CD4-positive, alpha-beta T cell treated with Interleukin-10 for 1 hour (primary cell): Measurements from ENCODE around the gene CKMT1B.
"Not testable (repeated sequence)": the region's sequence is repeated elsewhere in the genome, so short reads cannot be mapped to it uniquely, and the experiment has no call there.

Source experiments
- DNase-seq: peaks from one replicate; pipeline ENCODE4 v3.0.0-alpha.2; 2020

Gene CKMT1B

DNA sequence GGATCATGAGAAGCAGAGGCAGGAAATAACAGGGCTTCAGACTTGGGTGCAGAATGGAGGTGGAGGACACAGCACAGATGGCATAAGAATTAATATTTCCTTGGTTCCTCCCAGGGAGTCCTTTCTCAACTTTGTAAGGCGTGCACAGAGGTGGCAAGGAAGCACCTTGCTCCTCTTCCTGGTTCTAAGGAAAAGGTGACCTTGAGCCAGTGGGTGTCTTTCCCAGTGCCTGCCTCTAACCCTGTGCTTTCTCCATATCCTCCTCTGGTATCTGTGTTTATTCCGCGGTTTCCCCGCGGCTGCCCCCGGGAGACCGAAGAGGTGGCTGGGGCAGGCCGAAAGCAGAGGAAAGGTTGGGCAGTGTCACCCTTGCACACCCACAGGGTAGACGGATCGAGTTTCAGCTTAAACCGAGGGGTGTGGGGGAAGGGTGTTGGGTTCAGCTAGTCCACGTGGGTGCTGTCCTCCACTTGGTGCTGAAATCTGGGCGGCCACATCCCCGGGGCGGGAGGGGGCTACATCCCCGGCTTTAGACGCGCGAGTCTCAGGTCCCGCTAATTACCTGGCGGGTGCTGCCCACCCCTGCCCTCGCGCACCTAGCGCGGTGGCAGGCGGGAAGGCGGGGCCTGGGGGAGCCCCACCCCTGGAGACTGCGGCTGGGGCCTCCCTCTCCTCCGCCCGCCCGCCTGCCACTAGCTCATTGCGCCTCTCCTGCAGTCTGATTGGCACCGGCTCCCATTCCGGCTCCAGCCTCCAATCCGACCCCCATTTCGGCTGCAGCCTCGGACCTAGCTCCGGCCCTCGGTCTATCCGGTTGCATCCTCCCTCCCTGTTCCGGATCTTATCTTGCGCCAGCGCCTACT lies at the start of gene CKMT1B:
CKMT1B (plus strand) TSS at position 700 of the 863 bp plus-strand sequence. CDS start 192 bp downstream, outside the sequence.
- not testable (repeated sequence) for DNase-seq

DNA sequence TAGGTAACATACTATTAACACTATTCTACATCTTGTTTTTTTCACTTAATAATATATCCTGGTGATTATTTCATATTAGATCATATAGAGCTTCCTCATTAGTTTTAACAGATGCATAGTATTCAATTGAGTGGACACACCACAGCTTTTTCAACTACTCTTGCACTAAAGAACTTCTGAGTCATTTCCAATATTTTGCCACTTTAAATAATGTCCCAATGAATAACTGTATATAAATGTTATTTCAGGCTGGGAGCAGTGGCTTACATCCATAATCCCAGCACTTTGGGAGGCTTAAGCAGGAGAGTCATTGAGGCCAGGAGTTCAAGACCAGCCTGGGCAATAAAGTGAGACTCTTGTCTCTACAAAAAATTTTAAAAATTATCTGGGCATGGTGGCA lies 49.6 kb upstream of the CKMT1B start:
- no peak for DNase-seq

DNA sequence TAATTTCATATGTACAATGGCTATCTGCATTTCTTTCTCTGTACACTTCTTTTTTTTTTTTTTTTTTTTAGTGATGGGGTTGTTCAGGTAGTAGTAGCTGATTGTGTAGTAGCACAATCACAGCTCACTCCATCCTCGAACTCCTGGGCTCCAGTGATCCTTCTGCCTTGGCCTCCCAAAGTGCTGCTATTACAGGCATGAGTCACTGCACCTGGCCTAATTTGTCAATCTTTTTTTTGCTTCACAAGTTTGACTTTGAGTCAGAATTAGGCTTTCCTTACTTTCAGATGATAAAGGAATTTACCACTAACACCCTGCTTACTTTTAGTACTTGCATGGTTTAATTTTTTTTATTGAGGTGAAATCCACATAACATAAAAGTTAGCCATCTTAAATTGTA lies 48.4 kb upstream of the CKMT1B start:
- DNase-seq: no peak

DNA sequence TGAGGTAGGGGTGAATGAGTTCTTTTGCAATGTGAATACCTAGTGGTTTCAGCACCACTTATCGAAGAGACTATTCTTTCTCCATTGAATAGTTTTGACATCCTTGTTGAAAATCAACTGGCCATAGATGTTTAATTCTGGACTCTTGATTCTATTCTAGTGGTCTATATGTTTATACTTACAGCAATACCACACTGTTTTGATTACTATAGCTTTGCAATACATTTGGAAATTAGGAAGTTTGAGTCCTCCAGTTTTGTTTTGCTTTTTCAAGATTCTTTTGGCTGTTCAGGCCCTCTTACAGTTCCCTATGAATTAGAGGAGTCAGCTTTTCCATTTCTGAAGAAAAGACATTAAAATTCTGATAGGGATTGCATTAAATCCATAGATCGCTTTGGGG lies 46.3 kb upstream of the CKMT1B start:
- DNase-seq: no peak

DNA sequence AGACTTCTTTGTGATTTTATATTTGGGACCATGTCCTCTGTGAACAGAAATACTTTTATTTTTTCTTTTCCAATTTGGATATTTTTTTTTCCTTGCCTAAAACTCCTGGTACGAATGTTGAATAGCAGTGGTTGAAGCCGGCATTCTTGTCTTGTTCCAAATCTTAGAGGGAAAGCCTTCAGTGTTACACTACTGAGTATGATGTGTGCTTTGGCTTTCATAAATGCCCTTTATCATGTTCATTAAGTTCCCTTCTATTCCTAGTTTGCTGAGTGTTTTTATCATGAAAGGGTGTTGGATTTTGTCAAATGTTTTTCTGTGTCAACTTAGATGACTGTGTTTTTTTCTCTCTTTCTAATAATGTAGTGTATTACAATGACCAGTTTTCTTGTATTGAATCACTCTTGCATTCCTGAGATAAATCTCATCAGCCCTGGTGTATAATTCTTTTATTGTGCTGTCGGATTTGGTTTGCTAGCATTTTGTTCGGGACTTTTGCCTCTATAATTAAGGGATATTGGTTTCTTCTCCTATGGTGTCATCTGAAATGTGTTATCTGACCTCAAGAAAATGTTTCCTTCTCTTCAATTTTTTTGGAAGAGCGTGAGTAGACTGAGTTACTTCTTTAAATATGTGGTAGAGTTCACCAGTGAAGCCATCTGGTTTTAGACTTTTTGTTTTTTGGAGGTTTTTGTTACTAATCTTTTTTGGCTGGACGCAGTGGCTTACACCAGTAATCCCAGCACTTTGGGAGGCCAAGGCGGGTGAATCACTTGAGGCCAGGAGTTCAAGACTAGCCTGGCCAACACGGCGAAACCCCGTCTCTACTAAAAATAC lies 43.1 kb upstream of the CKMT1B start:
- no peak for DNase-seq

DNA sequence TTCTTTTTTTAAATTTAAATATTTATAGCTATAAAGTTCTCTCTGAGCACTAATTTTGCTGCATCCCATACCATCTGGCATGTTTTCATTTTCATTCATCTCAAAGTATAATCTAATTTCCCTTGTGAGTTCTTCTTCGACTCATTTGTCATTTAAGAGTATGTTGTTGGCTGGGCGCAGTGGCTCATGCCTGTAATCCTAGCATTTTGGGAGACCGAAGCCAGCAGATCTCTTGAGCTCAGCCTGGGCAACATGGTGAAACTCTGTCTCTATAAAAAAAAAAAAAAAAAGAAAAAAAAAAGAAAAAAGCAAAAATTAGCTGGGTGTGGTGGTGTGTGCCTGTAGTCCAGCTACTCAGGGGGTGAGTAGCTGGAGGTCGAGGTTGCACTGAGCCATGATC lies 41.6 kb upstream of the CKMT1B start:
- no peak for DNase-seq

DNA sequence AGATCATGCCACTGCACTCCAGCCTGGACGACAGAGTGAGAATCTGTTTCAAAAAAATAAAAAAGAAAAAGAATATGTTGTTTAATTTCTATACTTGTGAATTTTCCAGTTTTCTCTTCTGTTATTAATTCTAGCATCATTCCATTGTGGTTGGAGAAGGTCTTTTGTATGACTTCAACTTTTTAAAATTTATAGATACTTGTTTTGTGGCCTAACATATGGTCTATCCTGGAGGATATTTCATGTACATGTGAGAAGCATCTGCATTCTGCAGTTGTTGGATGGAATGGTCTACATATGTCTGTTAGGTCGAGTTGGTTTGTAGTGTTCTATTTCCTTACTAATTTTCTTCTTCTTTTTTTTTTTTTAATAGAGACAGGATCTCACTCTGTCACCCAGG lies 40.8 kb upstream of the CKMT1B start:
- DNase-seq: no peak

DNA sequence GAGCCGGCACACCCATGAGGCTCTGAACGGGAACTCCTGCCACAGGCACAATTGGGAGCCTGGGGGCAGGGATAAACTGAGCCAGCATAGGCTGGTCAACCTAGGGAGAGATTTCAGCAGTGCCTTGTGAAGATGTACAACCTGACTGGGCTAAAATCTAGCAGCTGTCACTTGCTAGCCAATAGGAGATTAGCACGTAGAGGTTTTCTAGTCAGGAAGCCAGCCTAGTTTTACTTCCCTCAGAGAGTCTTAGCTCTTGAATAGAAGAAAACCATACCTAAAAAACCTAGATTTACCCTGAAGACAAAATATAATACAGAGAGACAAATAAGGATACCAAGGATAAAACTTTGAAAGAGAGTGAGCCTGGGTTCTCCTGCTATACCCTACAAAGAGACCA lies 31.1 kb upstream of the CKMT1B start:
- DNase-seq: not testable (repeated sequence)

DNA sequence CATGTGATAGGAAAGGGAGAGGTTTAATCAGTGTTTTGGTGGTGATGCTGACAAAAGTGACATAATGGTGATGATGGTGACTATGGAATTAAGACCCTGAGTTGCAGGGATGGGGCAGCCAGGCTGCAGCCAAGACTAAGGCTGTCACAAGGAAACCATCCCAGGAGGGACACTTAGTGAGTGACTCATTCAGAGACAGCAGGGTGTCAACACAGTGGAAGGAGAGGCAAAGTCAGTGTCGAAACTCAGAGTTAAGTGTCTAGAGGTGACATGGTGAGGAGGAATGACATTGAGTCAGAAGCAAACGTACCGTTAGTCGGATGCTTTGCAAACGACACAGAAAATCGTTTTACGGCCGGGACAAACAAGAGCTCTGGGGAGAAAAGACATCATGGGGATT lies 30.0 kb upstream of the CKMT1B start:
- DNase-seq: not testable (repeated sequence)

DNA sequence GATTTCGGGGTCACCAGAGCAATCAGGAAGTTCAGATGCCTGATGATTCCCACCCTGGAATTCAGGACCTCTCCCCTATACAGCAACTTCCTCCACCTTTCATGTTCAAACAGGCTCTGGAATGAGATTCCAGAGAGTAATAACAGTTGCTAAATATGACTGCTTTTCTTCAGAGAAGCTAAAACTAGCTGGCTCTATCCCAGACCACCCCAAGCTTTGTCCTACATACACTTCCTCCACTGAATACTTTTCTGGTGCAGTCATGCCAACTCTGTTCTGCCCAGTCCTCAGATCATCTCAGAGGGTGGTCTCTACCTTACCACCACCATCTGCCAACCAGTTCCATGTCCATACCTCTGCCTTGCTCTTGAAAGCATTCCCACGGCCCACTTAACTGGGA lies 27.2 kb upstream of the CKMT1B start:
- not testable (repeated sequence) for DNase-seq

DNA sequence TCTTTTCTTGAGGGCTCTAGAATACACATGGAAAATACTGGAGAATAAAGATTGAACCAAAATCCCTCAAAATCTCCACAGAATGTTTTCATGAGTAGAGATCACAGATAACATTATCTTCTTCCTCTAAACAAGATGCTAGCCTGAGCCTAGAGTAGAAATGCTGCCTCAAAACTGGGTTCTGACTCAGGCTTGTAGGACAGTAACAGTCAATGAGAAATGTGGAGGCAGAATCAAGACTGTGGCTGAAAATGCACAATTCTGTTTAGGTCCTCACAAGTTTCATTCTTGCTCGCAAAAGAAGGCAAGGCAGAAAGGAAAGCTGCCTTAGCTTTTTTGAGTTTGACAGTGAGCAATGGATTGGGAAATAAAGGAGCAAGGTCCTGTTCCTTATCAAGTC lies 19.2 kb upstream of the CKMT1B start:
- DNase-seq: not testable (repeated sequence)

DNA sequence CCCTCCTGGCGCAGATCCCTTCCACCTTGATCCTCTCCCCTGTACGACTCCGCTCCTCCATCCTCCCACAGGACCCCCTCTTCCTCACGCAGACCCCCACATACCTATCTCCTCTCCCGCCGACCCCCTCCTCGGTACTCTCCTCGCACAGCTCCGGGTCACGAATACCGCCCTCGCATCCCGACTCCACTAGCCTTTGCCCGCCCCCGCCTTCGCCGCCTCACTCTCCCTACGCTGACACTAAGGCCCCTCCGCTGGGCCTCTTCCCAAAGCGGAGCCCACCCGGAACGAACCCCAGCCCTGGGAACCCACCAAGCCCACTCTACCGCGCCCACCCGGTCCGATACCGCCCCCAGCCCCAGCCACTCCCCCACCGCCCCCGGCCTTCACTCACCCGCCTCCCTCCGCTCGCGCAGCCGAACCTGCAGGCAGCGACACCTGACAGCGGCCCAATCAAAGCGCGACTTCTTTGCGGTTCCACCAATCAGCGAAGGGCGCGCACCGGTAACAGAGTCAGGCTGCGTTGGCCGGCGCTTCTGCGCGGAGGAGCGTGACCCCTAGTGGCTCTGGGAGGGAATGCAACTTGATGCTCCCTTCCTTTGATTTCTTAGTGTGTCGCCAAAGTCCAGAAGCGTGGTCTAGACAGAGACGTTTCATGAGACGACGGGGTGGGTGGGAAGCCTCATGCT lies 3.9 kb upstream of the CKMT1B start, which contains the start of gene PPIP5K1:
PPIP5K1 (minus strand) TSS at position 431 of the 689 bp plus-strand sequence. CDS start 5,704 bp downstream, outside the sequence.
- not testable (repeated sequence) for DNase-seq

DNA sequence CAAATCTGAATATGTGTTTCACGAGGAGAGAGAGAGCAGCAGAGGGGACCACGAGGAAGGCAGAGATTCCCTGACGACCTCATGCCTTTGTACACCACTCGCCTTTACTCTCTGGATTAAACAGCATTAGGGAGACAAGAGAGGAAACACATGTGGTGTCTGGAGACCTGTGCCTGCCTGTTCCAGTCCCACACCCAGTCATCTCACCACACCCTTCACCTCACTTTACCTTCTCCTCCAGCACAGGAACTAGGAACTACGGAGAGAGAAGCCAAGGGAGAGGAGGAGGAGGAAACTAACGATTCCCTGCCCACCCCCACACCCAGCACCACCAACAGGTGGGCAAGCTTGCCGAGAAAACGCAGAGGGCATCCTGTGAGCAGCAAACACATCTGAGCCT lies 986 bp upstream of the CKMT1B start:
- not testable (repeated sequence) for DNase-seq

DNA sequence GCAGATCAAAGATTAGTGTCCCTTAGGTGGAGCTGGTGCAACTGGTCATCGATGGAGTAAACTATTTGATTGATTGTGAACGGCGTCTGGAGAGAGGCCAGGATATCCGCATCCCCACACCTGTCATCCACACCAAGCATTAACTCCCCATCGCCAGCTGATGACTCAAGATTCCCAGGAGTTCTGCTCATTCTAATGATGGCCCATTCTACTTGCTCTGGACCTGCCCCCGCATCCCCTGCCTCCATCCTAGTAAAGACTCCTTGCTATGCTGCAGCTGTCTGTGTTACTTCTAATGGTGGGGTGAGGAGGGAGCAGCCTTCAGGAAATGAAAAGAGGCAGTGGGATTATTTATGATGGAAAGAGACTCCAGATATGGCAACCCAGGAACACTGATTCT lies 5.3 kb downstream of the CKMT1B start:
- DNase-seq: not testable (repeated sequence)

DNA sequence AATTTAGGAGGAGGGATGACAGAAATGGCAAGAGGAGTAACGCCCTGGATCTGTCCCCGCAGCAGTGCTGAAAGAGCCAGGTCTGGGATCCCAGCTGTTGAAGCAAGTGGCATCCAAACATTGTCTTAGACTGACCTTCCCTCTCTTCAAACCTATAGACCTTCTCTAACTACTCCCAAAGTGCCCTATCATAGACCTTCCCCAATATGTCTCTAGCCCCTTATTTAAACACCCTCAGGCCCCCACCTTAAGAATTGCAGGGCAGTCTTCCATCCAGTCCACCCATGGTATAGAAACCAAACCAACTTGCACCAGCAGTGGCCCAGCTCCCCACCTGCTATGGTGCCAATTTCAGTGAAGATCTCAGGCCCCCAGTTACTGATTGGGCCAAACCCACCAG lies 6.4 kb downstream of the CKMT1B start:
- DNase-seq: not testable (repeated sequence)

DNA sequence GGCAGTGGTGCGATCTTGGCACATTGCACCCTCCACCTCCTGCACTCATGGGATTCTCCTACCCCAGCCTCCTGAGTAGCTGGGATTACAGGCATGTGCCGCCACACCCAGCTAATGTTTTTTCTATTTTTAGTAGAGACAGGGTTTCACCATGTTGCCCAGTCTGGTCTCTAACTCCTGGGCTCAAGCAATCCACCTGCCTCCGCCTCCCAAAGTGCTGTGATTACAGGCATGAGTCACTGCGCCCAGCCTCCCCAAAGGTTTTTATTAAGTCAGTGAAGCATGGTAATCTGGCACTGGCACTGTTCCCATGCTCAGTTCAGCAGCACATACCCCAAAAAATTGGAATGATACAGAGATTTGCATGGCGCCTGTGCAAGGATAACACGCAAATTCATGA lies 8.4 kb downstream of the CKMT1B start:
- not testable (repeated sequence) for DNase-seq

DNA sequence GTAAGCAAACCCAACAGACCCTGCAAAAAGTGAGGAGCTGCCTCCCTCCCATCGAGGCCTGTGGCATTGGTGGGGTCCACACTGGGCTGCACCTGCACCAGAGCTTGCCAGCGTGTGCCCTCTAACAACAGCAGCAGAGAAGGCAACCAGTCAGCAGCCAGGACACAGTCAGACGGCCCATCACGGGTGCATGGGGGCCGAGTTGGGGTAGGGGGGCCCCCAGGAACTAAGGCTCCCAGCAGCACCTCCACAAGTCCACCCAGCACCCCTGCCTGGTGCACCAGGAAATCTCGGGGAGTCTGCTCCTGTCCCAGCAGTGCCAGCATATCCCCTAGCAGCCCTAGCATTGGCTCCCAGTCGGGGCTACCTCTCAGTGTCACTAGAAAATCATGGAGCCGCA lies 23.9 kb downstream of the CKMT1B start:
- DNase-seq: not testable (repeated sequence)

DNA sequence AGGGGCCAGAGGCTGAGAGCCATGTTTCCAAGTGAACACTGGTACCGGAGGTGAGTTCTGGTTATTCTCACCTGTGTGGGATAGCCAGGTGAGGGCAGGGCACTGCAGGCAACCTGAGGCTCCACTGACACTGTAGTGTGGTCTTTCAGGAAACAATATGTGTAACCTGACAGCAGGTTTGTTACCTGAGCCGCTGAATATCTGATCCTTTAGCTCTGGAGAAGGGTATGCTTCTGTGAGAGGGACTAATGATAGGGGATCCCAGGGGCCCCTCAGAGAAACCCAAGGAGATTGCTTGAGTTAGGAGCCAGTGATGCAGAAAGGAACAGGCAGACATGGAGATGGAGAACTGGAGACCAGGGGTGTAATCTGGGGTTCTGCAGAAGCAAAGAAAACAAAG lies 24.9 kb downstream of the CKMT1B start, which contains the start of gene STRC:
STRC (minus strand) TSS at position 101 of the 400 bp plus-strand sequence; CDS start at position 23, 78 bp downstream.
- not testable (repeated sequence) for DNase-seq

DNA sequence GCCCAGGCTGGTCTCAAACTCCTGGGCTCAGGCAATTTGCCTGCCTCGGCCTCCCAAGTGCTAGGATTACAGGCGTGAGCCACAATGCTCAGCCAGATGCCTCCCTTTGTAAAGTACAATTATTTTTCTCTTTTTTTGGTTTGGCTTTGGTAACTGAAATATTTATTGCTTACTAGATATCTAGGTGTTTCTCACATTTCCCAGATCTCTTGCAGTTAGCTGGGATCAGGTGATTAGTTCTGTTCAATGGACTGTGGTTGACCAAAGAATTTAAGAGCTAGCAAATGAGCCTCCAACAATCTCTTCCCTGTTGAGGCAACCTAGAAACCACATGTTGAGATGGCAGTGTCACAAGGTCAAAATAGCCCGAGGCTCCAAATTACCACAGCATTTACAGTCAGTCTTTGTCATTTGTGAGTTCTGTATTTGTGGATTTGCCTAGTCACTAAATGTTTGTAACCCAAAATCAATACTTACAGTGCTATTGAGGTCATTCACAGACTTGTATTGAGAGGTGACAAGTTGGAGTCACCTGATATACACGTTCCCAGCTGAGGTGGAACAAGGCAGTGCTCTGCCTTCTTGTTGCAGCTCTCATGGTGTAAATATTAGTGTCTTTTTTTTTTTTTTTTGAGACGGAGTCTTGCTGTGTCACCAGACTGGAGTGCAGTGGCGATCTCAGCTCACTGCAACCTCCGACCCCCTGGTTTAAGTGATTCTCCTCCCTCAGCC lies 28.4 kb downstream of the CKMT1B start:
- not testable (repeated sequence) for DNase-seq

DNA sequence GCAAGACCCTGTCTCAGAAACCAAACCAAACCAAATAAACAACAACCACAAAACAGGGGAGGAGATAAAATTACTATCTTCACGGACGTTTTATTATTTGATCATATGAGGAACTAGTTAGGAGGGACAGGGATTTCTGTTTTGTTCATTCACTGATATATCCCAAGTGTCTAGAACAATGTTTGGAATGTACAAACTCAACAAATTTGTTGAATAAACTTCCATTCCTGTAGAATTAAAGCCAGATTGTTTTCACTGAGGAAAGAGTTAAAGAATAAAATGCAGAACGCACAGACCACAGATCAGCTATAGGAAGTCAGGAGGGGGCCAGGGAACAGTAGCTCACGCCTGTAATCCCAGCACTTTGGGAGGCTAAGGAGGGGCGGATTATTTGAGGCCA lies 31.3 kb downstream of the CKMT1B start:
- DNase-seq: no peak

DNA sequence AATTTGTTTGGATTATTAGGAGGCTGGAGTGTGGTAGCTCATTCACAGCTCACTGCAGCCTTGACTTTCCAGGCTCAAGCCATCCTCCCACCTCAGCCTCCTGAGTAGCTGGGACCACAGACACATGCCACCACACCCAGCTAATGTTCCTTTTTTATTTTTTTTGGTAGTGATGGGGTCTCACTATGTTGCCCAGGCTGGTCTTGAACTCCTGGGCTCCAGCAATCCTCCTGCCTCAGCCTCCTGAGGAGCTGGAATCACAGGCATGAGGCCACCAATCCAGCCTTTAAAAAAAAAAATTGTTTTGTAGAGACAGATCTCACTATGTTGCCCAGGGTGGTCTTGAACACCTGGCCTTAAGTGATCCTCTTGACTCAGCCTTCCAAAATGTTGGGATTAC lies 33.1 kb downstream of the CKMT1B start:
- not testable (repeated sequence) for DNase-seq
